ENCODE results near the gene SHLD1.
"Not testable (repeated sequence)": the region's sequence is repeated elsewhere in the genome, so short reads cannot be mapped to it uniquely, and the experiment has no call there.

The SHLD1 gene

DNA sequence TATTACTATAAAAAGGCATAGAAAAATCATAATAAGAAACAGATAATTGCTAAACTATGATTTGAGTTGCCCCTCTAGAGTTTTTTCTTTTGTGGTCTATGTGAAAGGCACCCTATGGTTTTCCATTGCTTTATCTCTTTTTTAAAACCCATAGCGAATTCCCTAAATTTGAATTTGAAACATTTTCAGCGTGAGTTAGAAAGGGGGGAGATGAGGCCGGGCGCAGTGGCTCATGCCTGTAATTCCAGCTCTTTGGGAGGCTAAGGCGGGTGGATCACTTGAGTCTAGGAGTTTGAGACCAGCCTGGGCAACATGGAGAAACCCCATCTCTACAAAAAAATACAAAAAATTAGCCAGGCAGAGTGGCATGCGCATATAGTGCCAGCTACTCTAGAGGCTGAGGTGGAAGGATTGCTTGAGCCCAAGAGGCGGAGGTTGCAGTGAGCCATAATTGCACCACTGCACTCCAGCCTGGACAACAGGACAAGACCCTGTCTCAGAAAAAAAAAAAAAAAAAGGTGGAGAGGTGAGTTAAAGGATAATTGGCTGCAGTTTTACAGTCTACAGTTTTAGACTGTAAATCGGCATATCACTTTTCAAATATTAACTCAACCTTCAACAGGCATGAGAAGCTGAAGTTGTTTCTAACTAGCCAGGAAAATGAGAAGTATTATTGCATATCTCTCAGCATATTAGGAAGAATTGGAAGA lies 46.3 kb downstream of the SHLD1 start:
- no peaks in the 10 kb centered on the region for H3K27me3 ChIP-seq (ENCODE audit: insufficient read depth, insufficient read length)
- TF ChIP-seq SUZ12 (IDR thresholded peaks at IDR 0.05; ENCODE audit: extremely low read depth, insufficient read depth, insufficient read length) = no peak
- no peak for TF ChIP-seq YY1 (IDR thresholded peaks at IDR 0.05; ENCODE audit: insufficient read depth, insufficient read length)
- TF ChIP-seq ZNF274 (IDR thresholded peaks at IDR 0.05; ENCODE audit: low read depth, low read length) = no peak
- no peaks in the 10 kb centered on the region for H3K9me3 ChIP-seq (ENCODE audit: insufficient read depth, low read length)
- DNase-seq (ENCODE audit: low read depth, low spot score) = no peak
- H3K36me3 ChIP-seq (ENCODE audit: insufficient read depth, insufficient read length, low read length) = no peaks in the 10 kb centered on the region
- H3K4me1 ChIP-seq (ENCODE audit: insufficient read depth, insufficient read length) = no peaks in the 10 kb centered on the region
- no peak overlapping the region for H3K9ac ChIP-seq (ENCODE audit: insufficient read length, low read depth)
- no peak overlapping the region for H3K4me3 ChIP-seq (ENCODE audit: insufficient read length, low read depth)

DNA sequence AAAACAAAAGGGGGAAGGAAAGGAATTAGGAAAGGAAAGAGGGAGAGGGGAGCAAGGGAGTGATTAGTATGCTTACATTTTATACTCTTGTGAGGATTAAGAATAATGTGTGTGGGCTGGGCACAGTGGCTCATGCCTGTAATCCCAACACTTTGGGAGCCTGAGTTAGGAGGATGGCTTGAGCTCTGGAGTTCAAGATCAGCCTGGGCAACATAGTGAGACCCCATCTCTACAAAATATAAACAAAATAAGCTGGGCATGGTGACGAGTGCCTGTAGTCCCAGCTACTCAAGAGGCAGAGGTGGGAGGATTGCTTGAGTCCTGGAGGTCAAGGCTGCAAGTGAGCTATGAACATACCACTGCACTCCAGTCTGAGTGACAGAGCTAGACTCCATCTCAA lies 47.0 kb downstream of the SHLD1 start:
- TF ChIP-seq YY1 (IDR thresholded peaks at IDR 0.05; ENCODE audit: insufficient read depth, insufficient read length) (no peak), SUZ12 (IDR thresholded peaks at IDR 0.05; ENCODE audit: extremely low read depth, insufficient read depth, insufficient read length) (no peak)
- DNase-seq (ENCODE audit: low read depth, low spot score) = no peak
- no peaks in the 10 kb centered on the region for H3K36me3 ChIP-seq (ENCODE audit: insufficient read depth, insufficient read length, low read length)
- H3K27me3 ChIP-seq (ENCODE audit: insufficient read depth, insufficient read length) = no peaks in the 10 kb centered on the region
- H3K9ac ChIP-seq (ENCODE audit: insufficient read length, low read depth) = no peak overlapping the region
- H3K4me1 ChIP-seq (ENCODE audit: insufficient read depth, insufficient read length) = no peaks in the 10 kb centered on the region
- H3K4me3 ChIP-seq (ENCODE audit: insufficient read length, low read depth) = no peak overlapping the region
- H3K9me3 ChIP-seq (ENCODE audit: insufficient read depth, low read length) = no peaks in the 10 kb centered on the region

DNA sequence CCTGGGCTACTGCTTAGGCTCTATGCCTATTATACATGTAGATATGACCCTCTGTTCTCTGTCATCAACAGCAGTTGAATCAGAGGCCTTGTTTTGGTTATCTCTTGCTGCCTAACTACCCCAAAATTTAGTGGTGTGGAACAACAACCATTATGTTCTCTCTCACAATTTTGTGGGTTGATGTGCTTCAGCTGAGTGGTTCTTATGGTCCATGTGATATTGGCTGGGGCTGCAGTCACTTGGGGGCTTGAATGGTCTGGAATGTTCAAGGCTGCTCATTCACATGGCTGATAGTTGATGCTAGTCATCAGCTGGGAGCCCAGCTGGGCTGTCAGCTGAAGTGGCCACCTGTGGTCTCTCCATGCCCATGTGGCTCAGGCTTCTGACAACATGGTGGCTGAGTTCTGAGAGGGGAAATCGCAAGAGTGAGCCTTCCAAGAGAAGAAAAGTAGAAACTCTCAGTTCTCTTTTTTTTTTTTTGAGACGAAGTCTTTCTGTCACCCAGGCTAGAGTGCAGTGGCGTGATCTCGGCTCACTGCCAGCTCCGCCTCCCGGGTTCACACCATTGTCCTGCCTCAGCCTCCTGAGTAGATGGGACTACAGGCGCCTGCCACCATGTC lies 47.8 kb downstream of the SHLD1 start:
- no peak overlapping the region for H3K4me3 ChIP-seq (ENCODE audit: insufficient read length, low read depth)
- no peaks in the 10 kb centered on the region for H3K9me3 ChIP-seq (ENCODE audit: insufficient read depth, low read length)
- H3K36me3 ChIP-seq (ENCODE audit: insufficient read depth, insufficient read length, low read length) = no peaks in the 10 kb centered on the region
- TF ChIP-seq SUZ12 (IDR thresholded peaks at IDR 0.05; ENCODE audit: extremely low read depth, insufficient read depth, insufficient read length) (no peak), YY1 (IDR thresholded peaks at IDR 0.05; ENCODE audit: insufficient read depth, insufficient read length) (no peak), ZNF274 (IDR thresholded peaks at IDR 0.05; ENCODE audit: low read depth, low read length) (no peak)
- no peaks in the 10 kb centered on the region for H3K27me3 ChIP-seq (ENCODE audit: insufficient read depth, insufficient read length)
- no peak overlapping the region for H3K9ac ChIP-seq (ENCODE audit: insufficient read length, low read depth)
- no peaks in the 10 kb centered on the region for H3K4me1 ChIP-seq (ENCODE audit: insufficient read depth, insufficient read length)
- DNase-seq (ENCODE audit: low read depth, low spot score) = no peak

DNA sequence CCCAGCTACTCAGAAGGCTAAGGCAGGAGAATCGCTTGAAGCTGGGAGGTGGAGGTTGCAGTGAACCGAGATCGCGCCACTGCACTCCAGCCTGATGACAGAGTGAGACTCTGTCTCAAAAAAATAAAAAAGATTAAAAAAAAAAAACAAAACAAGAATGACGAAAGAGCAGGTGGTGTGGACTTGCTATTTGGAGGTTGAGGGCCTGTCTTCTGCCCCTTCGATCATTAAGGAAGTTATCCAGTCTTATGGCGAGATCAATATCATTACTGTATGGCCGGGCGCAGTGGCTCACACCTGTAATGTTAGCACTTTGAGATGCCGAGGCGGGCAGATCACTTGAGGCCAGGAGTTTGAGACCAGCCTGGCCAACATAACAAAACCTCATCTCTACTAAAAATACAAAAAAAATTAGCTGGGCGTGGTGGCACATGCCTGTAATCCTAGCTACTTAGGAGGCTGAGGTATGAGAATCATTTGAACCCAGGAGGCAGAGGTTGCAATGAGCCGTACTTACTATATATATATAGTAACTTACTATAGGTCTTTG lies 53.6 kb downstream of the SHLD1 start:
- H3K36me3 ChIP-seq (ENCODE audit: insufficient read depth, insufficient read length, low read length); H3K9me3 ChIP-seq (ENCODE audit: insufficient read depth, low read length); H3K4me1 ChIP-seq (ENCODE audit: insufficient read depth, insufficient read length); DNase-seq (ENCODE audit: low read depth, low spot score); H3K9ac ChIP-seq (ENCODE audit: insufficient read length, low read depth); H3K4me3 ChIP-seq (ENCODE audit: insufficient read length, low read depth); H3K27me3 ChIP-seq (ENCODE audit: insufficient read depth, insufficient read length): not testable (repeated sequence)

DNA sequence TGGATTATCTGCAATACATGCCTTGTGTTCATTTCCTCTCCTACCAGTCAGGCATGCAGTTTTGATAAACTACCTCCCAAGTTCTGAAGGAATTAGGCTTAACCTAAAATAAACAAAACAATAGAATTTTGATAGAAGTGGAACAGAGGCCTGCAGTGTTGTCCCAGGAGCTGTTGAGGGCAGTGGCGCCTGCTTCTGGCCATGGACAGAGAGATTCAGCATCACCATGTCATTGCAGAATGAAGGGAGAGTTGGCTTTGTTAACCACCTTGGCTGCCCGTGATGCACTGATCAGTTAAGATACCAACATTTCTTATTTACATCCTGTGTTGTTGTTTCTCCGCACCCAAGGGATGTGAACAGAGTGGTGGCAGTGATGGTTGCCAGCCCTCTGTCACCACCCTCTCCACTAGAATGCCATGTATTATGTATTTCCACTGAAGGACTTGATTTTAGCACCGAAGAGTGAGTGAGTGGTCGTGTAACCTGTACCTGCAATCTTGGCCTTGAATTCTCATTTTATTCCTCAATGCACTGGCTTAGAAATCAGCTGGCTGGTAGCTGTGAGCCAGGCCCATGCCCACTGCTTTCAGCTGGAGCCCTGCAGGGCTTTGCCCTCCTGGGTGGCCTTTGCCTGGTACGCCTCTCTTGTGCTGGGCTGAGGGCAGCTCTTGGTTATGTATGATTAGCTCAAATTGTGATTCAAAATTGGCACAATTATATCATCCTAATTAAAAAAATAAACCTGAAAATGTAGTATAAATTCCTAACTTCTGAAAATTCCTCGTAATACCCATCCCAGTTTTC lies 56.5 kb downstream of the SHLD1 start:
- Histone ChIP-seq H3K27me3 (ENCODE audit: insufficient read depth, insufficient read length) (no peaks in the 10 kb centered on the region), H3K9ac (ENCODE audit: insufficient read length, low read depth) (no peak overlapping the region), H3K4me3 (ENCODE audit: insufficient read length, low read depth) (no peak overlapping the region), H3K4me1 (ENCODE audit: insufficient read depth, insufficient read length) (peaks cover 2% of the 10 kb centered on the region), H3K36me3 (ENCODE audit: insufficient read depth, insufficient read length, low read length) (no peaks in the 10 kb centered on the region), H3K9me3 (ENCODE audit: insufficient read depth, low read length) (no peaks in the 10 kb centered on the region)
- TF ChIP-seq YY1 (IDR thresholded peaks at IDR 0.05; ENCODE audit: insufficient read depth, insufficient read length) (no peak), ZNF274 (IDR thresholded peaks at IDR 0.05; ENCODE audit: low read depth, low read length) (no peak), SUZ12 (IDR thresholded peaks at IDR 0.05; ENCODE audit: extremely low read depth, insufficient read depth, insufficient read length) (no peak)
- no peak for DNase-seq (ENCODE audit: low read depth, low spot score)

DNA sequence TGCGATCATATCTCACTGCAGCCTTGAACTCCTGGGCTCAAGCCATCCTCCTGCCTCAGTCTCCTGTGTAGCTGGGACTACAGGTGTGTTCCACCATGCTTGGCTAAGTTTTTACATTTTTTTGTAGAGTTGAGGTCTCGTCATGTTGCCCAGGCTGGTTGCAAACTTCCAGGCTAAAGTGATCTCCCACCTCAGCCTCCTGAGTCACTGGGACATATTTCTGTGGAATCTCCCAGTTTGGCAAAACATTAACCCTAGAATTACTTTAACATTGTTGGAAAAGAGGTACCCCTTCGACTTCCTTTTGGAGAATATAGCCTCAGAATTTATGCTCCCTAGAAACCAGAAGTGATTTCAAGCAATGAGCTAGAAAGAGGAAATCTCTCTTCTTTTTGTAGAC lies 57.2 kb downstream of the SHLD1 start:
- Histone ChIP-seq H3K9ac (ENCODE audit: insufficient read length, low read depth) (no peak overlapping the region), H3K36me3 (ENCODE audit: insufficient read depth, insufficient read length, low read length) (no peaks in the 10 kb centered on the region), H3K4me1 (ENCODE audit: insufficient read depth, insufficient read length) (peaks cover 2% of the 10 kb centered on the region), H3K27me3 (ENCODE audit: insufficient read depth, insufficient read length) (no peaks in the 10 kb centered on the region), H3K4me3 (ENCODE audit: insufficient read length, low read depth) (no peak overlapping the region), H3K9me3 (ENCODE audit: insufficient read depth, low read length) (no peaks in the 10 kb centered on the region)
- no peak for DNase-seq (ENCODE audit: low read depth, low spot score)
- TF ChIP-seq SUZ12 (IDR thresholded peaks at IDR 0.05; ENCODE audit: extremely low read depth, insufficient read depth, insufficient read length) (no peak), YY1 (IDR thresholded peaks at IDR 0.05; ENCODE audit: insufficient read depth, insufficient read length) (no peak), ZNF274 (IDR thresholded peaks at IDR 0.05; ENCODE audit: low read depth, low read length) (no peak)

DNA sequence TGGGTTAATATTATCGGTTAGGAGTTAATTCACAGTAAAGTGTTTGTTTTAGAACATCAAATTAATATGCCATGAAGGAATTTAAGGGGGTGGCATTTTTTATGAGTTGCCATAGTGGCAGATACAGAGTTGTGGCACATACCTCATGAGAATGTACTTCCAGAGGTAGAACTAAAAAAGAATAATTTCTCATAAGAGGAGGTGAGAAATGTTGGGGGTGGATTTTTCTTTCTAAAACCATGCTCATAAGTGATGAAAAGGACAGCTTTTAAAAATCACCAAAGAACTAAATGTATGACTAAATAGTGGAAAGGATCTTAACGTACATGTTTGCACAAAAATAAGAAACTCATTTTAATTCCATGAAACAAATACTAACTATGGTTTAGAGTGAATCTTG lies 58.7 kb downstream of the SHLD1 start:
- Histone ChIP-seq H3K9me3 (ENCODE audit: insufficient read depth, low read length) (no peaks in the 10 kb centered on the region), H3K4me3 (ENCODE audit: insufficient read length, low read depth) (no peak overlapping the region), H3K4me1 (ENCODE audit: insufficient read depth, insufficient read length) (peaks cover 2% of the 10 kb centered on the region), H3K9ac (ENCODE audit: insufficient read length, low read depth) (no peak overlapping the region), H3K27me3 (ENCODE audit: insufficient read depth, insufficient read length) (no peaks in the 10 kb centered on the region), H3K36me3 (ENCODE audit: insufficient read depth, insufficient read length, low read length) (no peaks in the 10 kb centered on the region)
- TF ChIP-seq ZNF274 (IDR thresholded peaks at IDR 0.05; ENCODE audit: low read depth, low read length) (no peak), YY1 (IDR thresholded peaks at IDR 0.05; ENCODE audit: insufficient read depth, insufficient read length) (no peak), SUZ12 (IDR thresholded peaks at IDR 0.05; ENCODE audit: extremely low read depth, insufficient read depth, insufficient read length) (no peak)
- DNase-seq (ENCODE audit: low read depth, low spot score) = no peak
